Daoy (cell line): Measurements from ENCODE around the gene NTN1. TPM values are rescaled to one million over a fixed set of nuclear protein-coding genes. Genes with fewer than 3 reads are reported as not detected.
"Not testable (repeated sequence)": the region's sequence is repeated elsewhere in the genome, so short reads cannot be mapped to it uniquely, and the experiment has no call there.

Experiments
- DNase-seq: peaks from one replicate; pipeline ENCODE4 v3.0.0-alpha.2; 2015; ENCODE audit warnings: low read depth
- total RNA-seq: library from RNA; depleted of rRNA; stranded (reverse); fragments of >200 nt; shearing (Covaris generic); gene quantifications from 2 replicates; pipeline ENCODE4 v1.2.3, GENCODE V29; 2014

The NTN1 gene
- total RNA-seq, 1 experiment from 2014 or later, result 7.1 TPM

DNA sequence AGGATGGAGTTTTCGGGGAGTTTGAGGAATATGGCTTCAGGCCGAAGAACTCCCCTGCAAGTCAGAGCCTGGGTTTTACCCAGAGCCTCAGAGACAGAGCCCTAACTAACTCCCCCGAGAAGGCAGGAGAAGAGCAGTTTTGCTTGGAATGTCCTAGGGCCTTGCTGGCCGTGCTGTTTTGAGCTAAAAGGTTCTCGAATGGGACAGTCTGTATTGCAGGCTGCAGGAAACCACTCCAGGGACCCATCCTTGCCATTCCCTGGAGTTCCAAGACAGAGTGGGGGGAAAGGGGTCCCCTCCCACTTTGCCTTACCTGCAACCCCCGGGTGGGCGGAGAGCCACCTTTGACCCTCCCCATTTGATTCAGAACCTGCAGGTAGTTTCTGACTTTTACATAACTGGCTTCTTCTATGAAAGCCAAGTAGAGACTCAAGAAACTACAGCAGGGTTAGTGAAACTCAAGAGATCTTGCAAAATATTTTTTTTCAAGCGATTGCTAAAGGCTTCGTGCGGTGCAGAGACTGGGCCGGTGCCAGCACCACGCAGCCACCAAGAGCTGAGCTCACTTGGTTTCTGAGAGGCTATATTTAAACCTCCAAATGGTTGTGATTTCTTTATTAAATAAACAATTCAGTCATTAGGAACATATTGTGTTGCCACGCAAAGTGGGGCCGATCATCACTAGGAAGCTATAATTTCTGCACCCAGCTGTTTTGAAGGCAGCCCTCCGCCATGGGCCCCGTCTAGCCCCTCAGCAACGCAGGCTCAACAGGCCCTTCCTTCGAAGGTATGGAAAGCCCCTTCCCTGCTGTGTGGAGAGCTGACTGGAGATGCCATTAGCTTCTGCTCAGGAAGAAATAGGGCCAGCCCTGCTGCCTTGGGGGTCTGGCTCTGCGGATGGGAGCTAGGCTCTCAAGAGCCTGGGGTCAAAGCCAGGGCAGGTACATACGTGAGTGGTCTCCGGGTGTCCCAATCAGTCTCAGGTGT, 223.0 kb downstream of the NTN1 start:
- DNase-seq, result no peak

DNA sequence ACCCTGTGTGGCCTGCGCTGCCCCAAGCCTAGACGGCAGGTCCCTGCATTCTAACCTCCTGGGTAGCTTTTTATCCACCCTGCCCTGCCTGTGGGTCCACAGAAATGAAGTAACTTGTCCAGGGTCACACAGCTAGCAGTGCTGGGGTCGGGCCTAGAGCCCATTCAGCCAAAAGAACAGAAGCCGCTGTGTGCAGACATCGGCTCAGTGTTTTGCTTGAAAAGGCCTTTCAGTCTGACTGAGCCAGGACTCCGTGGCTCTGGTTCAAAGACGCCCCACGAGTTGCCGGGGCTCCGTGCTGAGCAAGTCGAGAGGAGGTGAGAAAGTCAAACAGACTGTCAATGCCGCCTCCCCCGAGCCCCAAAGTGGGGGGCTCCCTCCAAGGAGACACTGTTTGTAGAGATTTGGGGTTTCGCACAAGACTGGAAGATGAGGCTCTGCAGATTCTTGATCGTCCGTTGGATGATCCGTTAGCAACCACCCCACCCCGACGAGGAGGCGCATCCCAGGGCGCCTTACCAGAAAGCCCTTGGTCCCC, 226.2 kb downstream of the NTN1 start:
- DNase-seq, result no peak

DNA sequence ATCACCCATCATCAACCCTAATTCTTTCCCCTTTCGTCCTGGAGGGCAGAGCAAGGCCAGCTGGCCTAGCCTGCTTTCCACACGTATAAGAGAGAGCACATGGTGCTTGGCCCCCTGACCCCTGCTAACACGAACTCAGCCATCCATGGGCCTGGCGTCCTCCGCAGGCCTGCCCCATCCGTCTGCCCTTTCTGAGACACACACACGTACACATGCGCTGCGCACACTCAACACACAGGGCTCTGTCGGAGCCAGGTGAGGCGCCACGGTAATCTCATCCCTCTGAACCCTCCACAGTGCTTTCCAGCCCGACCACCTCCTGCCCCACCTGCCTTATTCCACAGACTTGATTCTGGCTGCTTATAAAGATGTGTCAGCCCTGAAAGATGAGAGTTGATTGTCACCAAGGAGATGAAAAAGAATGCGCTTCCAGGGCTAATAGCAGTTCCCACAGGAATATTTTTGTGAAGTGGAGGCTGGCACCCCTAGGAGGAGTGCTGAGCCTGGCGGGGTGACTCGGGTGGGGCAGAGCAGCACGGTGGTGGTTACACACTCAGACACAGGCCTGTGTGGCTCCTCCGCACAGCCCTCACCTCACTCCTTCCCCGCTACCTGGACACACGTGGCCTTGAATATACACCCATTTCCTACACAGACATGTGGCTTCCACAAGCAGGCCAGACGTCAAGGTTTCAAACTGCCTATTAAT, 228.1 kb downstream of the NTN1 start:
- no peak for DNase-seq

DNA sequence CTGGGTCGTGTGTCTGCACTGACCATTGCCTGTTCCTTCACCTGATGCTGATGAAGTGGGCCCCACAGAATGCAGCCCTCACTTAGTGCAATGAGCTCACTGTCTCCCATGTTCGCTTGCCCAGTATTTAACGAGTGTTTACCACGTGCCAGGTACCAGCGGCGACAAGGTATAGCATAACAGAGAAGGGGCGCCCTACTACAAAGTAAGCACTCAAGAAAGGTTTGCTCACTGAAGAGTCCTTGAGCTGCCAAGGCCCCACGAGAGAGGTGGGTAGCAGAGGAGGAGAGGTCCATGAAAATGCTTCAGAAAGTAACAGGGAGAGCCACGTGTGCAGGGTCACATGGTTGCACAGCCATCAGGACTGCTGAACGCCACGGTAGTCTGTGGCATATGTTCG, 230.0 kb downstream of the NTN1 start:
- no peak for DNase-seq

DNA sequence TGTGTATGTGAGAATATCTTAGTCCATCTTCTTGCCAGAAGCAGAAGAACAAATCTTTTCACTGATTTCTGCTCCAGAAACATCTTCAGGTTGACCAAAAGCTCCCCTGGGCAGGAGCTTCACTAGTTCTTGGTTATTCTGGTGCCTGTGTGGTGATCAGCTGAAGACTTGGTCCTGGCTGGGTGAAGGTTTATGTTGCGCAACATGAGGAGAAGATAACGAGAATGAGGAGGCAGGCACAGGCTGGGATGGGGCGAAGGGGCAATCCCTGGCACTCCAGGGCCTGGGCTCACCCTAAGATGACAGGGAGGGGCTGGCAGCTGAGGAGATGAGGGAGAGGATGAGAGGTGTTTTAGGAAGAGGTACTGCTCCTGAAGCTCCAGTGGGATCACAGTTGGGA, 232.0 kb downstream of the NTN1 start:
- no peak for DNase-seq

DNA sequence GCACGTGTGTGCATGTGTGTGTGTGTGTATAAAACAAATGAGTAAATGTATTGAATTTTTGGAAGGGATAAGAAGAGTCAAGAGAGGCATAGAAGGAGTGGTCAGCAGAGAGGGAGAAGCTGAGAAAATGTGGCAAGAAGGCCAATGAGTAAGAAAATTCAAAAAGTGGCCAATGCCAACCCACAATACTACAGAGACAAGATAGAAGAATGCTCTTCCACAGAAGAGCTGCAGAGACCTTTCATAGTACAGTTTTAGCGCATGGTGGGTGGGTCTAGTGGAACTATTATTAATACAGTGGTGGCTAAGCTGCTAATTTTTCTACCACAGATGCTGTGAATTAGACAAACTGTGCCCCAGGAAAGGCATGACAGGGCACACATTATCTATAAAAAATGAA, 233.5 kb downstream of the NTN1 start:
- DNase-seq, result no peak

DNA sequence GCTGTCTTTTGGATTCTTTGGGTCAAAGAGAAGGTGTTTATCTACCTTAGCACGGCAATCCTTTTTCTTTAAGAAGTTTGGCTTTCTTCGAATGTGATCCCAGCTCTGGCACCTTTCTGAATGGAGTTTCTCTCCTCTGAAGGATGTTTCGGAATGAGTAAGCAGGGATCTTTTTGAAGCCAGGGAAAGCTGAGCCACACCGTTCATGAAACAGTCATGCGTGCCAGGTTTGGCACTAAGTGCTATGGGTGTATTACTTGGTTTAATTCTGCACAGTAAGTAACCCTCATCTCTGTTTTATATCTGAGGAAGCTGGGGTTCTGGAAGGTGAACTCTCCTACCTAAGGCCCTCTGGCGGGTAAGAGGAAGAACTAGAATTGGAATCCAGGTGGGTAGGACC, 234.5 kb downstream of the NTN1 start:
- DNase-seq, result no peak

DNA sequence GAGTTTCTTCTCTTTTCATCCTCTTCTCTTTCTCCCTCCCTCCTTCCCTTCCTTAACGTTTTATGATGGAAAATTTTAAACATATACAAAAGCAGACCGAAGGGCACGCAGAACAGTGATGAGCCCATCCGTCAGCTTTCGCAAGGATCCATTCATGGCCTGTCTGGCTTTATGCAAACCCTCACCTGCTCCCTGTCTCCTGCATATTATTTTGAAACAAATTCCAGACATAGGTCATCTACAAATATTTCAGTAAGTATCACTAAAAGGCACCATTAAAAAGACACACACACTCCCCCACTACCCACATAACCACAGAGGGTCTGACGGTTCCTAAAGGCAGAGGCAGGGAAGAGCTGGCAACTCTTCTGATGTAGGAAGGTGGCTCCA, 235.0 kb downstream of the NTN1 start:
- no peak for DNase-seq

DNA sequence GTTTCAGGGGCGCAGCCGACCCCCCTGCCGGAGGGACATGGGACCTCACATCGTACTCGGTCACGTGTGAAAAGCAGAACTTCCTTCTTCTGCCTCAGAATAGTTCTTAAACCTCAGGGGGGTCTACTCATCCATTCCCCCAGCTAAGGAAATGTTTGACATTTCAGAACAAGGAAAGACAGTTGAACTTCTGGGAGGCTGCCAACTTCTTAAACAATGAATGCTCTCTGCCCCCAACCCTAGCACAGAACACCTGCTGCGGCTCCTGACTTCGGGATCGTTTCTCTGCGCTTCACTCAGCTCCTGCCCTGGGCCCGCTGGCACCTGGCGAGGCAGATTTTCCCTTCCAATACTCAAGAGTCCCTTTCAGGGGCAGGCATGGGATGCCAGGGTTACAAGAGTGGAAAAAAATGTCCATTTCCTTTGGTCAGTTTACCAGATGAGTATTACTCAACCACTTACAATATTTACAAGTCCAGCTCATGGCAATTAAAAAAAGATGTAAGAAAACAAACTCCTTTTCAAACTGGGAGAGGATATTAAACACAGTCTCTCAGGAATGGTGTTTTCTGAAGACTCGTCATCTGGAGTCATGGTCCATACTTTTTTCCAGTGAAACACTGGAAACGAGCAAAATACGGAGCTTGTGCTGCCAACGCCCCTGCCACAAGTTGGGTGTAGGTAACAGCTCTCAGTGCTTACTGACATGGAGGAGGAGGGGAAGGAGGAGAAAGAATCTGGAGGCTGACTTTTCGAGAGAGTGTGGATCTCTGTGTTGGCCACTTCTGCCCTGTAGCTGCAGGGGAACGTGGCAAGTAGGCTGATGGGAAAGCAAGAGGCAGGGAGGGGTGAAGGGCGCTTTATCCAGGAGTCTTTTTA, 235.7 kb downstream of the NTN1 start:
- DNase-seq, result no peak

DNA sequence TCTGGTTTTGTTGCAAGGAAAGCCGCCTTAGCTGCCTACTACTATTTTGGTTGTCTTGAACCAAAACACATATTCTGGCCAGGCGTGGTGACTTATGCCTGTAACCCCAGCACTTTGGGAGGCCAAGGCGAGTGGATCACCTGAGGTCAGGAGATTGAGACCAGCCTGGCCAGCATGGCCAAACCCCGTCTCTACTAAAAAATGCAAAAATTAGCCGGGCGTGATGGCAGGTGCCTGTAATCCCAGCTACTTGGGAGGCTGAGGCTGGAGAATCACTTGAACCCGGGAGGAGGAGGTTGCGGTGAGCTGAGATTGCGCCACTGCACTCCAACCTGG, 236.3 kb downstream of the NTN1 start:
- DNase-seq, result not testable (repeated sequence)

DNA sequence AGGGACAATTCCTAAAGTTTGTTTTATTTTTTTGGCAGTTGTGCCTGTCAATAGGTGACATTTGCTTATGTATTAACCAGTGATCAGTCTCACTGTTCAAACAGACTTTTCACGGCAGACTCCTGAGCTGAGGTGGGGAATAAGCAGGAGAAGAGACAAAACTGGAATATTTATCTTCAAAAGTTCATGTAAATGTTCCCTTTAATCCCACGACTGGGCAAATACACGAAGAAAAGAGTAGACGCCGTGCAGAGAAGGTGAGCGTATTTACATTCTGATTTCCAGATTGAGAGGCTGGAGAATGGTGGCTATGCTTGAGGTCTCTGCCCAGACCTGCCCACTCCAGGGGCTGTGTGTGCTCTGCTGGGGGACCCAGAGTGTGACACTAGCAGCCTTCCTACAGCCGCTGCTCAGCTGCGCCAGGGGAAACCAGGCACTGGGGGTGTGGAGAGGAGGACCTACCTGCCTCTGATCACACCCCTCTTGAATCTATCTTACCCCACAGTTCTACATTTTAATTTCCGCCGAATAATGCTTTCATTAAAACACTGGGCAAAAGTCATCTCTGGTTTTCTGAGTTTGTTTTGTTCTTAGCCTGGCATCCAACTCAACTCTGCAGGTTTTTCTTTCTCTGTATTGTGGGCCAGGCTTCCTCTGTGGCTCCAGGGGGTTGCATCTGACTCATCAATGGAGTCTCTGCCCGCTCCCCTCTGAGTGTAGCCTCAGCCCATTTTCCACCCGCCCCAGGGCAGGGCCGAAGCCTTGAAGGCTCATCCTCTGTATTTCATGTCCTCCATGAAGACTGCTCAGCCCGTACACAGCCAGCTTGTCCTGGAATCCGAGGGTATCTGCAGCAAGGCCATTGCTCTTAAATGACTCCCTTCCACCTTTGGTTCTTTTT, 237.1 kb downstream of the NTN1 start:
- peak; percentile 38 for DNase-seq

DNA sequence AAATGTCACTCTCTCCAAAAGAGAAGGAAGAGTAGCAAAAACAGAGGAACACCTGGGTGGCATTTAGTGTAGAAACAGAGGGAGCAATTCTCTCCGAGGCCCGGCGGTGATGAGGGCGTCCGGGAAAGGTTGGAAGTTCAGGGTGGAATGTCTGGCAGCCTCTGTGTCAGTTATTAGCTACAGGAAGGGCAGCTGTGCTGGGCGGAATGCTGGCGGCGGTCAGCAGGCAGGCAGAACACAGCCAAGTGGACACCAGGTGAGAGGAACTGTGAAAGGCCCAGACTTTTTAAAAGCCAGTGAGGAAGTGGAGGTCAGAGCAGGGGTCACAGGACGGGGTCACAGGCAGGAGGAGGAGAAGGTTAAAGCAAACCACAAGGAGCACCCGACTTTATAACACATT, 238.1 kb downstream of the NTN1 start:
- no peak for DNase-seq

DNA sequence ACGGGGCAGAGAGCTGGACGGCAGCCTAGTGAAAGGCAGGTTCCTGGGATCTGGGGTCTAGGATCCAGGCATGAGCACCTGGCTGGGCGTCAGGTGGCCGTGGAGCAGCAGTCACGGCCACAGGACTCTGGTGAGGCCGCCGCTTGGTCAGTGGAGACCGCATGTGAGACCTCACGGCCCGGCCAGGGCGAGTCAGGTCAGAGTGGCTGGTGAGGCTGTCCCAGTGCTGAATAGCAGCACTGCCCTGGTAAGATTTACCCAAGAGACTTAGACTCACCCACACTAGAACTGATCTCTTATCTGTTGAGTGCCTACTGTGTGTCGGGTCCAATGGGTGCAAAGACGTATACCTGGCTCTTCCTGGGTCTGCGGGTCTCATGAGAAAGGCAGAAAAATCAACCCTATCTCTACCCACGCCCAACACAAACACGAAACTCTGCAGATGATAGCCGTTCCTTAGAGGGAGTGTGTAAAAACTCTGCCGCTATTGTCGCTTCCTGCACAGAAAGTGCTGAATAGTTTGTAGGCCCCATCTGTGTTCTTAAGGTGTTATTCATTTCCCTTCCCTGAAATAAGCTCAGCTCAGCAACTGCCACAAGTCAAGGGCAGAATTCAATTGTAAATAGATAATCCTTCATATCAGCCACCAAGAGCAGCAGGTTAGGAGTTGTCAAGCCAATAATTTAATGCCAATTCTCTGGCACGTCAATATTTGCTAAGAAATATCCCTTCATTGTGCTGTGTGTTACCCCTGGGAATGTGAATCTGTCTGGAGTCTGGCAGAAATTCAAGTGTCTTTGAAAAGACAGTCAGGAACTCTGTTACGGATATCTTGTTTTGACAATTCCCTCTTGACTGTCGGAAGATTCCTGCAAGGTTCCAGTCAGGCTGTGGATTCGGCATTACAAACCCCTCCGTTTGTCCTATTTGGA, 240.0 kb downstream of the NTN1 start:
- no peak for DNase-seq

DNA sequence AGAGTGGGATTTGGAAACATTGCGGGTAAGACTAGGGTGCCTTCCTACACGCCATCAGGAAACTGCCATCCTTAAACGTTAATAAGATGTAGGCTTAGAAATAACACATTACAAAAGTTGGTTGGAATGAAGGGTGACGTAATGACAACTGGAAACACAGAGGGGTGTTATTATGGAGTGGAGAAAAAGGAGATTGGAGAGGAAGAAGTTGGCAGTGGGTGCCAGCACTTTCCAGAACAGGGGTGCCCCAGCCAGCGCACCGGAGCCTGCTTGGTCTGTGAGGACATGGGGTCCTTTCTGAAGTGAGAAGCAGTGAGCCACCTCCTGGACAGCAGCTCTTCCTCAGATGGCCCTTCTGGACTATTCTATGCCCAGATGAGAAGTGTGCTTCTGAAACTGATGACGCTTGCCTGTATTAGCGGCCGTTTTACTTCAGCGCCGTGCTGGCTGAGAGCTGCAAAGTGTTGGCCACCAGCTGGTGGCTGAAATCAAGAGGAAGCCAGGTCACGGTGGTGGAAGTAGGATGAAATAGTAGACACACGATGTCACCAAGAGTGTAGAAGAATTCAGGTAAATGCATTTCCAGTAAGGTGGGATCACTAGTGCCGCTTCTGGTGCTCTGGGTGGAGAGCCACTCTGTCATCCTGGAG, 244.8 kb downstream of the NTN1 start:
- DNase-seq, result no peak

DNA sequence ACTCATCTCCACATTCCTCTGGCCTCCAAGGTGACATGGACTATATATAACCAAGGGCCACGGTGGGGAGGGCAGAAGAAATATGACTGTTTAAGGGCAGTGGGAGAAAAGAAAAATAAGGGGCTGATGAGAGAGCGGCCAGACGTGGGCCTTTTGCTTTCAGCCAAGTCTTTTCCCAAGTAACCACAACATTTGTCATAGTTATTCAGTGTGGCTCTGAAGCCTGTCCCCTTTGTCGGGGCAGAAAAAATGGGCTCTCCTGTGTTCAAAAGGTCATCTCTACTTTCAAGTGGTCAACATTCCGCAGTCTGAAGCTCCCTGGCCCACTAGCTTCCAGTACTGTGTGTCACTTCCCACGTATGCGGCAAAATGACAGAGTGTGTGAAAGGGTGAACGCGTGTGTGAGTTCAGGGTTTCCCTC, 245.4 kb downstream of the NTN1 start:
- DNase-seq, result no peak

DNA sequence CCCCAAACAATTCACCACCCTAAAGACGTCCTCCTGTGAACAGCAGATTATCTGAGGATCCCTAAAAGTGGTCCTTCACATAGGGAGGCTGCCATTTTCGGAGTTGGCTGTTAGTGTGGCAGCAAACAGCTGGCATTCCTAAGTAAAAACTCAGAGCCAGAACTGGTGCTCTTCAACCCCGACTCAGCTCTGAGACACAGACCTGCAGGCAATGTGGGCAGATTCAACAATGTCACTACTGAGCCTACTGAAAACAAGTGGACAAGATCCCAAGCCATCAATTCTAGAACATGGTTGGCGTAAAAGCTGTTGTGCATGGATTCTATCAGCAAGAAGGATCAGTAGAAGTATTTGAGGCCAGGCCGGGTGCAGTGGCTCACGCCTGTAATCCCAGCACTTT, 247.2 kb downstream of the NTN1 start:
- DNase-seq, result no peak

DNA sequence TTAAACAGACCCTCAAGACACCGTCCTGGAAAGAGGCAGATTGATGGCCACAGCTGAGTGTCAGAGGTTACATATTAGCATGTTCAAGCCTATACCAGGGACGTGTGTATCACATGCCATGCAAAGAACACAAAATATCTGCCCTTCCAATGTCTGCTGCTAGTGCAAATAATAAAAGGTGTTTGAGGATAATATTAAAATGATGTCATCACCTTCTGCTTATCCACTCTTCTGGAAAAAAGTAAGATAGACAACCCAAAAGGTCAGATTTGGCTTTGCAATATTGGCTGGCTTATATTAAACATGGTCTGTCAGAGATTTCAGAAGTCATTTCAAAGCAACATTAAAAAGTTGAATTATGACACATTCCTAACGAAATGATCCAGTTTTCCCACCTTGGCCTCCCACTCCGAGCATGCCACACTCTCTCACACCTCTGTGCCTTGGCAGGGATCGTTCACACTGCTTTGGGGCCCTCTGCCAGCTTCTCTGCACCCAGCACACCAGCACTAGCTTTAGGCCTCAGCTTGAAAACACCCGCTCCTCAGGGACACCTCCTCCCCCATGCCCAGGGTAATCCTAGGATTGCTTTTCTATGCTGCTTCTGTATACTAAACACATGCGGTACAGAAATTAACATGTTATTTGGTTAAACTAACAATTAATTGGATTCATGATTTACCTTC, 248.2 kb downstream of the NTN1 start:
- no peak for DNase-seq

DNA sequence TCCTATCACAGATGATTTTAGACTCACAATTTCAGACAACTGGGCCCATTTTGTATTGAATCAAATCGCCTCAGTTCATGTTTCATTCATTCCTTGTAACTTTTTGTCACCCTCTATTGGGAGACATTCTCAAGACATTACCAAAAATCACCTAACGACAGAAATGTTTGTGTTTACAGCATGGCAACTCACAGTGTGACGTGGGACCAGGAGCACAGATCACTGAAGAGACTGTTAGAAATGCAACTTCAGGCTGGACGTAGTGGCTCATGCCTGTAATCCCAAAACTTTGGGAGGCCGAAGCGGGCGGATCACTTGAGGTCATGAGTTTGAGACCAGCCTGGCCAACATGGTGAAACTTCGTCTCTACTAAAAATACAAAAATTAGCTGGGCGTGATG, 249.6 kb downstream of the NTN1 start:
- DNase-seq, result no peak

DNA sequence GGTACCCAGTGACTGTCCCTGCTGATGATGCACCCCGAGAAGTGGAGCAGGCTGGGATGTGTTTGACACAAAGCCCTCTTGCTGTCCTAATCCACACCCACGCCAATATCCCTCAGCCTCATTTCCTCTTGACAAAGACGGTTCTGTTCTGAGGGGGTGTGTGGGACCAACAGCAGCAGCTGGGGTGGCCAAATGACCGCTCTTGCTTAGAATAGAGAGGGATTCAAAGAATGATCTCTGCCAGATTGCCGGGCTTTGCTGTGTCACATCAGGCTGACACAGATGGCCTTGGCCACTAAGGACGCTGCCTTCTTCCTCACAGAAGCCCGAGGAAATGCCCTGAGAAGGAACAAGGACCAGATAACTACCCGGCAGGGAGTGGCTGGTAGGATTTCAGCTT, 250.7 kb downstream of the NTN1 start:
- DNase-seq, result no peak
